ENCODE data around the gene FASN. TPM values are rescaled to one million over a fixed set of nuclear protein-coding genes. Genes with fewer than 3 reads are reported as not detected.

Gene FASN
- total and polyA plus RNA-seq, 8 donors, result 18.0 to 550 (median 40.0) TPM

DNA sequence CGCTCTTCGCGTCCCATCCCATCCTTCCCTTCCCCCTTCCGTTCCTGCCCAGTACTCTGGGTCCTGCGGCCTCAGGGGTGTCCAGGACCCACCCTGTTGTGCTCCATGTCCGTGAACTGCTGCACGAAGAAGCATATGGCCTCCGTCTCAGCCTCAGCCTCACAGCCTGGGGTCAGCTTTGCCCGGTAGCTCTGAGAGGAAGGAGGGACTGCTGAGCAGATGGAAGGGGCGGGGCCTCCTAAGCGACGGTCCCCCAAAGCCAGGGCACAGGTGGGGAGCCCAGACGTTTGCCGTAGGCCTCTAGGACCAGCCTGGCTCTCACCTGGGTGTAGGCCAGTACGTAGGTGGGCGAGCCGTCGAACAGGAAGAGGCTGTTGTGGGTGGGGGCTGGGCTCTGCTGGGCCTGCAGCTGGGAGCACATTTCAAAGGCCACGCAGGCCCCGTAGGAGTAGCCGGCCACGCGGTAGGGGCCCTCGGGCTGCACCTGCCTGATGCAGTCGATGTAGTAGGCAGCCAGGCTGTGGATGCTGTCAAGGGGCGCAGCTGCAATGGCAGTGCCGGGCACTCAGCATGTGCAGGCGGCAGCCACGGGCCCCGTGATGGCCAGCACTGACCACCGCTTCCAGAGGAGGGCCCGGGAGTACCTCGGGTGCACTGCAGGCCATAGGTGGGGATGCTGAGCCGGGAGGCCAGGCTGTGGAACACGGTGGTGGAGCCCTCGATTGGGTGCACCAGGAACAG, 17.8 kb downstream of the FASN start:
- peaks cover 0 to 82% of the 10 kb centered on the region in 2 donors for H3K36me3 ChIP-seq
- H3K27ac ChIP-seq, result no peak overlapping the region
- H3K27me3 ChIP-seq, result no peaks in the 10 kb centered on the region
- no peaks in the 10 kb centered on the region for H3K4me1 ChIP-seq
- DNase-seq, result no peak
- H3K9me3 ChIP-seq, result no peaks in the 10 kb centered on the region
- intact Hi-C loops (cut with DNase I), result no loop called here
- no peak for ATAC-seq
- TF ChIP-seq, protein P1, sequence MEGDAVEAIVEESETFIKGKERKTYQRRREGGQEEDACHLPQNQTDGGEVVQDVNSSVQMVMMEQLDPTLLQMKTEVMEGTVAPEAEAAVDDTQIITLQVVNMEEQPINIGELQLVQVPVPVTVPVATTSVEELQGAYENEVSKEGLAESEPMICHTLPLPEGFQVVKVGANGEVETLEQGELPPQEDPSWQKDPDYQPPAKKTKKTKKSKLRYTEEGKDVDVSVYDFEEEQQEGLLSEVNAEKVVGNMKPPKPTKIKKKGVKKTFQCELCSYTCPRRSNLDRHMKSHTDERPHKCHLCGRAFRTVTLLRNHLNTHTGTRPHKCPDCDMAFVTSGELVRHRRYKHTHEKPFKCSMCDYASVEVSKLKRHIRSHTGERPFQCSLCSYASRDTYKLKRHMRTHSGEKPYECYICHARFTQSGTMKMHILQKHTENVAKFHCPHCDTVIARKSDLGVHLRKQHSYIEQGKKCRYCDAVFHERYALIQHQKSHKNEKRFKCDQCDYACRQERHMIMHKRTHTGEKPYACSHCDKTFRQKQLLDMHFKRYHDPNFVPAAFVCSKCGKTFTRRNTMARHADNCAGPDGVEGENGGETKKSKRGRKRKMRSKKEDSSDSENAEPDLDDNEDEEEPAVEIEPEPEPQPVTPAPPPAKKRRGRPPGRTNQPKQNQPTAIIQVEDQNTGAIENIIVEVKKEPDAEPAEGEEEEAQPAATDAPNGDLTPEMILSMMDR (IDR thresholded peaks at IDR 0.05), result no peak
- H3K4me3 ChIP-seq, result no peak overlapping the region

DNA sequence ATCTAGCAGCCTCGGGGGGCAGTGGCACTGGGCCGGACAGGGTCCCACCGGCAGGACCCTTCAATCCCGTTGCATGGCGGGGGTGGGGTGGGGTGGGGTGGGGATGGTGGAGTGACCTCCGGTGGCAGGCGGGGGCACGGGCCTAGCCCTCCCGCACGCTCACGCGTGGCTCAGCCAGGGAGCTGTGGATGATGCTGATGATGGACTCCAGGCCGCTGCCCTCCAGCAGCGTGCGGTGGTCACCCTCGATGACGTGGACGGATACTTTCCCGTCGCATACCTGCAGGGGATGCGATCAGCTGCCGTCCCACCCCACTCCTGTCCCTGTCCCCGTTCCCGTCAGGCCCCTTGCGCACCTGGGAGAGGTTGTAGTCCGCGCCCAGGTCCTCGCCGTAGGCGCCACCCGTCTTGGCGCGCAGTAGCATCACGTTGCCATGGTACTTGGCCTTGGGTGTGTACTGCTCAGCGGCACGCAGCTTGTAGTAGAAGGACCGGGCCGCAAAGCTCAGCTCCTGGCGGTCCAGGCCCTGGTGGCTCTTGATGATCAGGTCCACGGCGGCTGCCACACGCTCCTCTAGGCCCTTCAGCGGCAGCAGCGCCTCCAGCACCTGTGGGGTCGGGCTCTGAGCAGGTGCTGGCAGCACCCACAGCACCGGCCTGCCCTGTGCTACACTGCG, 18.9 kb downstream of the FASN start:
- Histone ChIP-seq H3K27me3 (no peaks in the 10 kb centered on the region), H3K4me3 (no peak overlapping the region), H3K4me1 (no peaks in the 10 kb centered on the region), H3K27ac (no peak overlapping the region), H3K36me3 (peaks cover 0 to 72% of the 10 kb centered on the region in 2 donors), H3K9me3 (no peaks in the 10 kb centered on the region)
- TF ChIP-seq, protein P1 (IDR thresholded peaks at IDR 0.05), result no peak
- intact Hi-C loops (cut with DNase I), result no loop called here
- no peak for DNase-seq
- no peak for ATAC-seq

DNA sequence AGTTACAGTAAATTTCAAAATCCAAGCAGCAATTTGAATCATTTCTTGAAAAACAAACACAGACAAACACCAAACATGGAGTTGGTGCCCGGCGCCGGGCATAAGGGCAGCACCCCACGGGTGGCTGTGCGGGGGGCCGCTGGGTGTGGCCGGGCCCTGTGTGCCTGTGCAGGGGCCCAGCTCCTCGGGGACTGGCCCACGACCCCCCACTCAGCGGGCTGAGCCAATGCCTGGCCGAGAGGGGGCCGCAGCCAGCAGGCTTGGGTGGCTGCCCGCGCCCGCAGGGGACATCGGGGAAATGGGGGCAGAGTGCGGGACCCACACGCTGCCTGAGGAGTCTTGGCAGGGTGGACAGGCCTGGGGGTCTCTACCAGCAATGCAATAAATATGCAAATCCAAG, 19.6 kb downstream of the FASN start:
- ATAC-seq (no peak), DNase-seq (no peak)
- TF ChIP-seq, protein P1 (IDR thresholded peaks at IDR 0.05), result no peak
- H3K36me3 ChIP-seq, result peaks cover 0 to 64% of the 10 kb centered on the region in 2 donors
- no peak overlapping the region for H3K4me3 ChIP-seq
- no peak overlapping the region for H3K27ac ChIP-seq
- H3K27me3 ChIP-seq, result no peaks in the 10 kb centered on the region
- H3K9me3 ChIP-seq, result no peaks in the 10 kb centered on the region
- no peaks in the 10 kb centered on the region for H3K4me1 ChIP-seq
- intact Hi-C loops (cut with DNase I), result no loop called here

DNA sequence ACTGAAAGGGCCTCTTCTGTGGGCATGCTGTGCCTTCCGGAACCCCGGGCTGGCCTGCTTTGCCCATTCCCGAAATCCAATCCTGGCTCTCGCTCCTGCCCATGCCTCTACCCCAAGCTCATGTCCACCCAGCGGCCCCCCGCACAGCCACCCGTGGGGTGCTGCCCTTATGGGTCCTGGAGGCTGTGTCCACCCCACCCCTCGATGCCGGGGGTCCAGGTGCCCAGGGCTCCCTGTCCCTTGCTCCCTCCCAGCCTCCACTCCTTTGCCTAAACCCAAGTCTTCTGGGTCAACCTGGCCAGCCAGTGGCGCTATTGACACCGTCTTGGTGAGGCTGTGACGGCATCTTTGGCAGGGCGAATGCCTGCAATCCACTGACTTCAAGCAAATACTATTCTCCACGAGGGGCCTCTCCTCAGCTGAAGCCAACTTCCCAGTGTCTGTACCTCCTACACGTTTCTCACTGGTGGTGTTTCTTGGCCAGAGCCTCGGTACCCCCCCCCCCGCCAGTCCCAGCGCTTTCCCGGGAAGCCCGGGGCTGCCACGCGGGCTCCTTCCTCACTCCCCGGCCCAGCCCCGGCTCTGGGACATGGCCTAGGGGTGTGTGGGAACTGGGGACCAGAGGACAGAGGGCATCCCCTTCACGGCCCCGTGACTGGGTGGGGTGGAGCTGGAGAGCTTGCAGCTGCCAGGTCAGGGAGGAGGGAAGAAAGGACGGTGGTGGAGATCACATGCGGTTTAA, 20.2 kb downstream of the FASN start:
- intact Hi-C loops (cut with DNase I), result no loop called here
- Histone ChIP-seq H3K9me3 (no peaks in the 10 kb centered on the region), H3K27ac (no peak overlapping the region), H3K27me3 (no peaks in the 10 kb centered on the region), H3K4me1 (no peaks in the 10 kb centered on the region), H3K36me3 (peaks cover 0 to 58% of the 10 kb centered on the region in 2 donors), H3K4me3 (no peak overlapping the region)
- ATAC-seq, result peak; percentile 6
- TF ChIP-seq, protein P1 (IDR thresholded peaks at IDR 0.05), result no peak
- no peak for DNase-seq

Measured in left lung (tissue), 10 donors.